ENCODE data around the gene MAN2A1.

DNA sequence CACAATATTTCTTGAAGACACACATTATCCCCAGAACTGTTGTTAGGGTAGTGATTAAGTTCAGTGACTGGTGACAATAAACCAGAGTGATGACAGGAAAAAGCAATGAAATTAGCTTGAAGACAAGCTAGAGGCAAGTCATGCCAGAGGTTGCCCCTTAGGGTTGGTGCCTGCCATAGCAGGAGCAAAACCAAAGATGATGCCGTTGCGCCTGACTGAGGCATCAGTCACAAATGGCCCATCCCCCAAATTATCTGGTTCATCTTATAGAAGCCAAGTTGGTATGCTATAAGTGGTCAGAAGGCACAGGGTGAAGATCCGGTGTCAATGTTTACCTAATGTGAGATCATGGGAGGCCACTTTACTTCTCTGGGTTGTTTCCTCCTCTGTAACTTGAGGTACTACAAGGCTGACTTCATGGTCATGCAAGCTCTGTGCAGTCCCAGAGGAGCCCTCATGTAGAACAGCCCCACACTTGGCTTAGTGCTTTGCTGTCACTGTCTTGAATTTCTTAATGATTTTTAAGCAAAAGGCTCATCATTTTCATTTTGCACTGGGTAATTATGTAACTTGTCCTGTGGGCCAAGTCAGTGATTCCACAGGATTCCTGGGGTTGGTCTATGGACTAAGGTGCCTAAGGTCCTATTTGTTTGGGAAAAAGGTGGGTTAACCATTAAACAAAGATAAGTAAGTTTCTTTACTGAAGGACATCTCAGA is 211.3 kb downstream of the MAN2A1 start:
- no peak for TF ChIP-seq POLR2A (IDR thresholded peaks at IDR 0.05; ENCODE audit: low read depth, low read length)
- TF ChIP-seq POLR2AphosphoS5 (IDR thresholded peaks at IDR 0.05; ENCODE audit: low read depth, low read length) = no peak
- no peak for TF ChIP-seq TAF1 (IDR thresholded peaks at IDR 0.05; ENCODE audit: low read depth, low read length)
- TF ChIP-seq POU2F2 (IDR thresholded peaks at IDR 0.05; ENCODE audit: low read depth, low read length) = no peak
- no peak for TF ChIP-seq SPI1 (IDR thresholded peaks at IDR 0.05; ENCODE audit: low read depth, low read length)

Measured in GM12891 (cell line).